ENCODE results near the gene TRIM2. TPM values are rescaled to one million over a fixed set of nuclear protein-coding genes. Genes with fewer than 3 reads are reported as not detected.

The TRIM2 gene
- total RNA-seq, 4 donors from 2014 or later = 2.6 to 7.2 (median 3.8) TPM

- no peak overlapping the region for H3K27ac ChIP-seq
- no peaks in the 10 kb centered on the region for H3K27me3 ChIP-seq
- ATAC-seq (no peak), DNase-seq (no peak)
- intact Hi-C loops (cut with DNase I; ENCODE audit: low total_unique reads) (no loop called here), in situ Hi-C loops (cut with MboI; ENCODE audit: low sequenced_read_pairs in 4 of 4) (no loop called here)
- no peak overlapping the region for H3K4me3 ChIP-seq
- no peaks in the 10 kb centered on the region for H3K36me3 ChIP-seq
- TF ChIP-seq, protein P1, sequence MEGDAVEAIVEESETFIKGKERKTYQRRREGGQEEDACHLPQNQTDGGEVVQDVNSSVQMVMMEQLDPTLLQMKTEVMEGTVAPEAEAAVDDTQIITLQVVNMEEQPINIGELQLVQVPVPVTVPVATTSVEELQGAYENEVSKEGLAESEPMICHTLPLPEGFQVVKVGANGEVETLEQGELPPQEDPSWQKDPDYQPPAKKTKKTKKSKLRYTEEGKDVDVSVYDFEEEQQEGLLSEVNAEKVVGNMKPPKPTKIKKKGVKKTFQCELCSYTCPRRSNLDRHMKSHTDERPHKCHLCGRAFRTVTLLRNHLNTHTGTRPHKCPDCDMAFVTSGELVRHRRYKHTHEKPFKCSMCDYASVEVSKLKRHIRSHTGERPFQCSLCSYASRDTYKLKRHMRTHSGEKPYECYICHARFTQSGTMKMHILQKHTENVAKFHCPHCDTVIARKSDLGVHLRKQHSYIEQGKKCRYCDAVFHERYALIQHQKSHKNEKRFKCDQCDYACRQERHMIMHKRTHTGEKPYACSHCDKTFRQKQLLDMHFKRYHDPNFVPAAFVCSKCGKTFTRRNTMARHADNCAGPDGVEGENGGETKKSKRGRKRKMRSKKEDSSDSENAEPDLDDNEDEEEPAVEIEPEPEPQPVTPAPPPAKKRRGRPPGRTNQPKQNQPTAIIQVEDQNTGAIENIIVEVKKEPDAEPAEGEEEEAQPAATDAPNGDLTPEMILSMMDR (IDR thresholded peaks at IDR 0.05 in 4 of 5, conservative IDR thresholded peaks at IDR 0.05 in 1 of 5) = no peak
- no peak for TF ChIP-seq POLR2A (IDR thresholded peaks at IDR 0.05)
- no peaks in the 10 kb centered on the region for H3K4me1 ChIP-seq
- no peaks in the 10 kb centered on the region for H3K9me3 ChIP-seq
These were observed 27.3 kb upstream of the TRIM2 start for GRCh38 chr4:153176938-153177337.

- no peaks in the 10 kb centered on the region for H3K36me3 ChIP-seq
- intact Hi-C loops (cut with DNase I; ENCODE audit: low total_unique reads) (no loop called here), in situ Hi-C loops (cut with MboI; ENCODE audit: low sequenced_read_pairs in 4 of 4) (no loop called here)
- no peak for DNase-seq
- H3K27me3 ChIP-seq = no peaks in the 10 kb centered on the region
- no peak overlapping the region for H3K27ac ChIP-seq
- TF ChIP-seq POLR2A (IDR thresholded peaks at IDR 0.05) = no peak
- TF ChIP-seq, protein P1 (IDR thresholded peaks at IDR 0.05 in 4 of 5, conservative IDR thresholded peaks at IDR 0.05 in 1 of 5) = no peak
- ATAC-seq = no peak
- no peaks in the 10 kb centered on the region for H3K4me1 ChIP-seq
- no peaks in the 10 kb centered on the region for H3K9me3 ChIP-seq
- no peak overlapping the region for H3K4me3 ChIP-seq
These were observed 26.4 kb upstream of the TRIM2 start for GRCh38 chr4:153177841-153178240.

DNA sequence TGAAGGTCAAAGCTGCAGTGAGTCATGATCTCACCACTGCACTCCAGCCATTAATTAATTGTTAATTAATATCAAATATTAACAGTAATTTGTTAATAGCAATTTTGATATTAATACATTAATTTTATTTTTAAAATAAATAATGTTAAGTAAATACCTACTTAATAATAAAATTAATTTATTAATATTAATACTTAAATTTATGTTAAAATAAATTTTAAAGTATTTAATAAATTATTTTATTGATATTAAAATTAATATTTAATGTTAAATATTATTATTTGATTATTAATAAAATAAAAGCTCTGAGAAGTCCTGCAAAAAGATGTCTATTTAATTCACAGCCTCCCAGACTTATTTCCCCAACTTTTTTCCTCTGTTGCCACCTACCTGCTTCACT lies 25.1 kb upstream of the TRIM2 start:
- H3K4me3 ChIP-seq = no peak overlapping the region
- no peaks in the 10 kb centered on the region for H3K27me3 ChIP-seq
- no peak overlapping the region for H3K27ac ChIP-seq
- no peaks in the 10 kb centered on the region for H3K36me3 ChIP-seq
- H3K9me3 ChIP-seq = no peaks in the 10 kb centered on the region
- intact Hi-C loops (cut with DNase I; ENCODE audit: low total_unique reads) (no loop called here), in situ Hi-C loops (cut with MboI; ENCODE audit: low sequenced_read_pairs in 4 of 4) (no loop called here)
- H3K4me1 ChIP-seq = no peaks in the 10 kb centered on the region
- TF ChIP-seq, protein P1 (IDR thresholded peaks at IDR 0.05 in 4 of 5, conservative IDR thresholded peaks at IDR 0.05 in 1 of 5) = no peak
- TF ChIP-seq POLR2A (IDR thresholded peaks at IDR 0.05) = no peak
- ATAC-seq (no peak), DNase-seq (no peak)

- H3K9me3 ChIP-seq = no peaks in the 10 kb centered on the region
- H3K36me3 ChIP-seq = no peaks in the 10 kb centered on the region
- in situ Hi-C loops (cut with MboI; ENCODE audit: low sequenced_read_pairs in 4 of 4) = no loop called here
- no peak for TF ChIP-seq POLR2A (IDR thresholded peaks at IDR 0.05)
- TF ChIP-seq, protein P1 (IDR thresholded peaks at IDR 0.05 in 4 of 5, conservative IDR thresholded peaks at IDR 0.05 in 1 of 5) = no peak
- ATAC-seq (no peak), DNase-seq (no peak)
- H3K27me3 ChIP-seq = no peaks in the 10 kb centered on the region
- no peak overlapping the region for H3K27ac ChIP-seq
- H3K4me1 ChIP-seq = no peaks in the 10 kb centered on the region
- intact Hi-C loops (cut with DNase I; ENCODE audit: low total_unique reads) = no loop called here
- H3K4me3 ChIP-seq = no peak overlapping the region
These were observed 22.9 kb upstream of the TRIM2 start for GRCh38 chr4:153181293-153181692.

DNA sequence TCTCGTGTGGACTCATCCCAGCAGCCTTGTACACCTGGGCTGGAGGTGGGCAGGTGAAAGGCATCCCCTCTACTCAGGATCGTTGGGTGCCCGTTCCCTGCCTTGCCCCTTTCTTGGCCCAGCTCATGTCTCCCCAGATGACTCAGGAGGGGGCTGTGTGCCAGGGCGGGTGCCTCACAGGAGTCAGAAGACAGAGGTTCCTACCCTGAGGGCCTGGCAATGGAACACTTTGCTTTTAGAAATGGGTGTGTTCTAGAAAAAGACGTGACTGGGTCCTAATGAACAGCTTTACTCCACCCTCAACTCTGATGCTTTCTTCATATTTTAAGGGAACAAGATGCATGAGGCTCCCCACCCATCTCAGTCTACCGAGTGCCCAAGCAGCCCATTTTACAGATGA lies 22.5 kb upstream of the TRIM2 start:
- Histone ChIP-seq H3K9me3 (no peaks in the 10 kb centered on the region), H3K27ac (no peak overlapping the region), H3K4me3 (no peak overlapping the region), H3K27me3 (no peaks in the 10 kb centered on the region), H3K4me1 (no peaks in the 10 kb centered on the region), H3K36me3 (no peaks in the 10 kb centered on the region)
- no peak for TF ChIP-seq POLR2A (IDR thresholded peaks at IDR 0.05)
- TF ChIP-seq, protein P1 (IDR thresholded peaks at IDR 0.05 in 4 of 5, conservative IDR thresholded peaks at IDR 0.05 in 1 of 5) = no peak
- no peak for ATAC-seq
- DNase-seq = no peak
- intact Hi-C loops (cut with DNase I; ENCODE audit: low total_unique reads) = no loop called here
- in situ Hi-C loops (cut with MboI; ENCODE audit: low sequenced_read_pairs in 4 of 4) = no loop called here
